NCI-H345 (cell line): ENCODE results near the gene ATG10.
"Not testable (repeated sequence)": the region's sequence is repeated elsewhere in the genome, so short reads cannot be mapped to it uniquely, and the experiment has no call there.

ENCODE experiments used
- DNase-seq: peaks from one replicate; lab custom pipeline; 2025; lab: John Stamatoyannopoulos, UW

ATG10 gene

GRCh38 chr5:82054004-82054710 lies 82.3 kb downstream of the ATG10 start:
- DNase-seq: no peak

- no peak for DNase-seq
These were observed 85.2 kb downstream of the ATG10 start for GRCh38 chr5:82057051-82057450.

GRCh38 chr5:82058710-82059109 lies 86.9 kb downstream of the ATG10 start:
- DNase-seq: no peak

- DNase-seq: no peak
These were observed 95.0 kb downstream of the ATG10 start for GRCh38 chr5:82066791-82067190.

- not testable (repeated sequence) for DNase-seq
These were observed 96.2 kb downstream of the ATG10 start for GRCh38 chr5:82068042-82068441.

GRCh38 chr5:82068723-82069122 lies 96.9 kb downstream of the ATG10 start:
- DNase-seq: no peak

GRCh38 chr5:82072138-82072537 lies 100.3 kb downstream of the ATG10 start:
- DNase-seq: no peak

- no peak for DNase-seq
These were observed 101.4 kb downstream of the ATG10 start for GRCh38 chr5:82073179-82073578.

- DNase-seq: no peak
These were observed 103.1 kb downstream of the ATG10 start for GRCh38 chr5:82074950-82075349.

- DNase-seq: no peak
These were observed 105.7 kb downstream of the ATG10 start for GRCh38 chr5:82077496-82077895.

GRCh38 chr5:82091617-82092016 lies 119.8 kb downstream of the ATG10 start:
- DNase-seq: no peak

- no peak for DNase-seq
These were observed 123.7 kb downstream of the ATG10 start for GRCh38 chr5:82095536-82095935.

GRCh38 chr5:82096249-82096648 lies 124.4 kb downstream of the ATG10 start:
- no peak for DNase-seq

GRCh38 chr5:82100303-82101077 lies 128.7 kb downstream of the ATG10 start:
- DNase-seq: no peak

- no peak for DNase-seq
These were observed 133.0 kb downstream of the ATG10 start for GRCh38 chr5:82104872-82105271.

GRCh38 chr5:82105457-82105856 lies 133.6 kb downstream of the ATG10 start:
- DNase-seq: no peak

GRCh38 chr5:82106207-82106606 lies 134.4 kb downstream of the ATG10 start:
- DNase-seq: no peak

- no peak for DNase-seq
These were observed 134.9 kb downstream of the ATG10 start for GRCh38 chr5:82106756-82107155.

GRCh38 chr5:82107267-82107666 lies 135.4 kb downstream of the ATG10 start:
- no peak for DNase-seq

- no peak for DNase-seq
These were observed 137.2 kb downstream of the ATG10 start for GRCh38 chr5:82109013-82109412.

GRCh38 chr5:82109915-82110314 lies 138.1 kb downstream of the ATG10 start:
- not testable (repeated sequence) for DNase-seq

GRCh38 chr5:82111191-82111590 lies 139.4 kb downstream of the ATG10 start:
- DNase-seq: no peak

GRCh38 chr5:82115858-82116257 lies 144.0 kb downstream of the ATG10 start:
- DNase-seq: no peak

GRCh38 chr5:82119889-82120288 lies 148.1 kb downstream of the ATG10 start:
- DNase-seq: no peak
